ENCODE data around the gene MYL4.
"Not testable (repeated sequence)": the region's sequence is repeated elsewhere in the genome, so short reads cannot be mapped to it uniquely, and the experiment has no call there.

The MYL4 gene

GRCh38 chr17:47243737-47244598, 34.8 kb downstream of the MYL4 start:
- DNase-seq (ENCODE audit: low spot score): no peak

GRCh38 chr17:47244697-47245096, 35.5 kb downstream of the MYL4 start:
- DNase-seq (ENCODE audit: low spot score): no peak

GRCh38 chr17:47246120-47246519, 37.0 kb downstream of the MYL4 start:
- no peak for DNase-seq (ENCODE audit: low spot score)

- DNase-seq (ENCODE audit: low spot score): no peak
These were observed 41.7 kb downstream of the MYL4 start for GRCh38 chr17:47250855-47251254.

GRCh38 chr17:47251421-47251940, 42.3 kb downstream of the MYL4 start:
- no peak for DNase-seq (ENCODE audit: low spot score)

- no peak for DNase-seq (ENCODE audit: low spot score)
These were observed 43.1 kb downstream of the MYL4 start for GRCh38 chr17:47252209-47252608.

GRCh38 chr17:47252766-47253512, 43.8 kb downstream of the MYL4 start:
- DNase-seq (ENCODE audit: low spot score): no peak

- peak; percentile 55 for DNase-seq (ENCODE audit: low spot score)
These were observed 44.6 kb downstream of the MYL4 start, which contains the start of gene ITGB3 for GRCh38 chr17:47253541-47254402. Gene ITGB3, plus strand, starts transcription at chr17:47253827. Its CDS starts 35 bp downstream, at chr17:47253862.

- DNase-seq (ENCODE audit: low spot score): no peak
These were observed 45.3 kb downstream of the MYL4 start for GRCh38 chr17:47254403-47254943.

GRCh38 chr17:47257651-47258339, 48.6 kb downstream of the MYL4 start:
- DNase-seq (ENCODE audit: low spot score): no peak

GRCh38 chr17:47262586-47262985, 53.4 kb downstream of the MYL4 start:
- DNase-seq (ENCODE audit: low spot score): no peak

- no peak for DNase-seq (ENCODE audit: low spot score)
These were observed 55.0 kb downstream of the MYL4 start for GRCh38 chr17:47264166-47264565.

GRCh38 chr17:47265983-47266541, 56.9 kb downstream of the MYL4 start:
- DNase-seq (ENCODE audit: low spot score): no peak

GRCh38 chr17:47266782-47267181, 57.6 kb downstream of the MYL4 start:
- no peak for DNase-seq (ENCODE audit: low spot score)

GRCh38 chr17:47267354-47267828, 58.2 kb downstream of the MYL4 start:
- no peak for DNase-seq (ENCODE audit: low spot score)

- DNase-seq (ENCODE audit: low spot score): not testable (repeated sequence)
These were observed 59.8 kb downstream of the MYL4 start for GRCh38 chr17:47268964-47269363.

GRCh38 chr17:47269561-47270280, 60.6 kb downstream of the MYL4 start:
- not testable (repeated sequence) for DNase-seq (ENCODE audit: low spot score)

- DNase-seq (ENCODE audit: low spot score): no peak
These were observed 62.0 kb downstream of the MYL4 start for GRCh38 chr17:47270946-47271705.

GRCh38 chr17:47272491-47272890, 63.3 kb downstream of the MYL4 start:
- no peak for DNase-seq (ENCODE audit: low spot score)
